PC-3 (cell line): ENCODE results near the gene MCOLN2. TPM values are rescaled to one million over a fixed set of nuclear protein-coding genes. Genes with fewer than 3 reads are reported as not detected.

Source experiments
- ATAC-seq: fragments of 200-7000 bp; cut with Tn5 transposase; 2 replicates; pipeline ENCODE4 v1.9.1; 2020; ENCODE audit warnings: mild to moderate bottlenecking, moderate library complexity
- BruUV-seq: library from RNA; stranded (reverse); fragments of 400-500 nt; replicated peaks from 2 replicates; lab custom pipeline; 2021; lab: Mats Ljungman, UMichigan
- CTCF ChIA-PET: fragments of 300-600 bp; sonication (Branson Sonifier 250); formaldehyde crosslinking; loops from one replicate; lab custom pipeline; 2022; ENCODE audit warnings: antibody characterized with exemption; lab: Charles Lee
- POLR2A ChIA-PET: fragments of 300-600 bp; sonication (Branson Sonifier 250); formaldehyde crosslinking; loops from one replicate; lab custom pipeline; 2022; ENCODE audit warnings: antibody characterized with exemption; ENCODE audit not compliant: unreplicated experiment; lab: Charles Lee
- DNase-seq: peaks from one replicate; pipeline ENCODE4 v3.0.0-alpha.2; 2015
- H2AFZ ChIP-seq: fragments of 300-600 bp; sonication (generic); 2 replicates; pipeline ENCODE4 v1.6.0; 2016; ENCODE audit warnings: antibody characterized with exemption, low read length
- H3F3A ChIP-seq: fragments of 300-600 bp; sonication (generic); one replicate; pipeline ENCODE4 v1.6.0; 2017; ENCODE audit warnings: antibody characterized with exemption, low read length, control low read depth, mild to moderate bottlenecking; ENCODE audit not compliant: unreplicated experiment
- H3K27ac ChIP-seq: fragments of 300-600 bp; sonication (generic); 2 replicates; pipeline ENCODE4 v1.5.1; 2016; ENCODE audit warnings: mild to moderate bottlenecking, low read length
- H3K27me3 ChIP-seq: fragments of 300-600 bp; sonication (generic); 2 replicates; pipeline ENCODE4 v1.6.1; 2016; ENCODE audit warnings: low read length, mixed read lengths
- H3K36me3 ChIP-seq: fragments of 300-600 bp; sonication (generic); 2 replicates; pipeline ENCODE4 v1.6.1; 2016; ENCODE audit warnings: low read depth, mixed run types, low read length, mixed read lengths
- H3K4me1 ChIP-seq: fragments of 300-600 bp; sonication (generic); 2 replicates; pipeline ENCODE4 v1.5.1; 2016; ENCODE audit warnings: low read length; ENCODE audit not compliant: insufficient read depth
- H3K4me2 ChIP-seq: fragments of 300-600 bp; sonication (generic); 2 replicates; pipeline ENCODE4 v1.6.0; 2016; ENCODE audit warnings: low read length
- H3K4me3 ChIP-seq: fragments of 300-600 bp; sonication (generic); 2 replicates; pipeline ENCODE4 v1.5.1; 2016; ENCODE audit warnings: mild to moderate bottlenecking, low read length, mixed read lengths
- H3K79me2 ChIP-seq: fragments of 300-600 bp; sonication (generic); 2 replicates; pipeline ENCODE4 v1.6.1; 2017; ENCODE audit warnings: low read length, mixed read lengths
- H3K9ac ChIP-seq: fragments of 300-600 bp; sonication (generic); 2 replicates; pipeline ENCODE4 v1.6.0; 2016; ENCODE audit warnings: mild to moderate bottlenecking, low read length
- H3K9me2 ChIP-seq: fragments of 300-600 bp; sonication (generic); replicated peaks from 2 replicates; pipeline ENCODE4 v1.6.1; 2016; ENCODE audit warnings: mixed run types, low read length, mixed read lengths
- H3K9me3 ChIP-seq: fragments of 300-600 bp; sonication (generic); 2 replicates; pipeline ENCODE4 v1.6.1; 2016; ENCODE audit warnings: low read length, mixed read lengths
- H4K20me1 ChIP-seq: fragments of 300-600 bp; sonication (generic); 2 replicates; pipeline ENCODE4 v1.6.1; 2016; ENCODE audit warnings: low read length, mixed read lengths
- CTCF ChIP-seq: fragments of 300-600 bp; sonication (generic); conservative IDR thresholded peaks from 2 replicates; pipeline ENCODE4 v1.5.1; 2017; ENCODE audit warnings: antibody characterized with exemption, low read depth, mild to moderate bottlenecking, low read length
- EZH2 ChIP-seq: fragments of 300-600 bp; sonication (generic); IDR thresholded peaks from one replicate; pipeline ENCODE4 v1.6.1; 2017; ENCODE audit warnings: antibody characterized with exemption, mild to moderate bottlenecking, low read length; ENCODE audit not compliant: unreplicated experiment
- EZH2phosphoT487 ChIP-seq: fragments of 300-600 bp; sonication (generic); IDR thresholded peaks from 2 replicates; pipeline ENCODE4 v1.6.1; 2018; ENCODE audit warnings: mild to moderate bottlenecking, antibody characterized with exemption, low read length, borderline replicate concordance
- intact Hi-C: fragments of 100-400 bp; cut with micrococcal nuclease; formaldehyde crosslinking; loops from 2 replicates; pipeline ENCODE4 v1.9.0; 2023
- total RNA-seq: library from RNA; depleted of rRNA; stranded (reverse); fragments of >200 nt; gene quantifications from 2 replicates; pipeline ENCODE4 v1.2.3, GENCODE V29; 2014

Gene MCOLN2
- total RNA-seq, 1 experiment from 2014 or later, result 24.6 TPM

GRCh38 chr1:84998642-84999280 lies 1.8 kb upstream of the MCOLN2 start:
- Histone ChIP-seq H3K4me2 (peak overlapping the region; percentile 88), H4K20me1 (no peaks in the 10 kb centered on the region)
- CTCF ChIA-PET, result interaction anchor here (1.3 kb wide), 1 partner anchor 54 kb away, joined by 4 read pairs; no protein-coding TSS in a partner anchor

GRCh38 chr1:84997667-84998600 lies 1.0 kb upstream of the MCOLN2 start:
- Histone ChIP-seq H3K27me3 (no peaks in the 10 kb centered on the region), H3K36me3 (no peaks in the 10 kb centered on the region), H3K4me1 (peaks cover 17% of the 10 kb centered on the region), H3K27ac (no peak overlapping the region), H3K9me2 (no peaks in the 10 kb centered on the region), H3K4me2 (peak overlapping the region; percentile 88), H3K9ac (0 out of 2 replicates have a peak overlapping the region, but pooled peaks have one; percentile 20), H3F3A (no peaks in the 10 kb centered on the region), H3K79me2 (0 out of 2 replicates have a peak, but pooled peaks cover 3% of the 10 kb centered on the region), H4K20me1 (no peaks in the 10 kb centered on the region), H3K9me3 (no peaks in the 10 kb centered on the region), H3K4me3 (peak overlapping the region; percentile 77), H2AFZ (peak overlapping the region; percentile 97)
- POLR2A ChIA-PET, result interaction anchor here (0.8 kb wide), 1 partner anchor 287 kb away, joined by 5 read pairs; no protein-coding TSS in a partner anchor
- TF ChIP-seq EZH2phosphoT487 (no peak), EZH2 (no peak), CTCF (no peak)
- no TSS peak for BruUV-seq
- DNase-seq (peak; percentile 14), ATAC-seq (peak; percentile 27)
- CTCF ChIA-PET, result interaction anchor here (1.3 kb wide), 1 partner anchor 53 kb away, joined by 4 read pairs; no protein-coding TSS in a partner anchor
- intact Hi-C loops, result loop anchor here (2.0 kb wide), 1 partner anchor 53 kb away; no protein-coding TSS in a partner anchor

More at GRCh38 chr1:84998642-84999280, 1.8 kb upstream of the MCOLN2 start:
- Histone ChIP-seq H3K4me3 (peak overlapping the region; percentile 77), H3K9me2 (no peaks in the 10 kb centered on the region), H3K9ac (no peak overlapping the region), H3K9me3 (no peaks in the 10 kb centered on the region), H3K36me3 (no peaks in the 10 kb centered on the region), H3K27me3 (no peaks in the 10 kb centered on the region), H3K27ac (no peak overlapping the region), H2AFZ (peak overlapping the region; percentile 97), H3K79me2 (0 out of 2 replicates have a peak, but pooled peaks cover 3% of the 10 kb centered on the region), H3F3A (no peaks in the 10 kb centered on the region), H3K4me1 (peaks cover 17% of the 10 kb centered on the region)
- TF ChIP-seq EZH2phosphoT487, result no peak
- no peak for TF ChIP-seq EZH2
- TF ChIP-seq CTCF, result no peak
- DNase-seq (peak; percentile 41), ATAC-seq (no peak)
- intact Hi-C loops, result no loop called here
- no TSS peak for BruUV-seq
- POLR2A ChIA-PET, result interaction anchor here (0.8 kb wide), 1 partner anchor 287 kb away, joined by 5 read pairs; no protein-coding TSS in a partner anchor
